Diencephalon (tissue), 1 donor: ENCODE data around the gene JPH2. TPM values are rescaled to one million over a fixed set of nuclear protein-coding genes. Genes with fewer than 3 reads are reported as not detected.

Experiments used
- total RNA-seq: library from RNA; depleted of rRNA; stranded (reverse); fragments of >200 nt; gene quantifications from one replicate; pipeline ENCODE4 v1.2.3, GENCODE V29; 2014

Gene JPH2
- total RNA-seq, result 0.46 TPM

DNA sequence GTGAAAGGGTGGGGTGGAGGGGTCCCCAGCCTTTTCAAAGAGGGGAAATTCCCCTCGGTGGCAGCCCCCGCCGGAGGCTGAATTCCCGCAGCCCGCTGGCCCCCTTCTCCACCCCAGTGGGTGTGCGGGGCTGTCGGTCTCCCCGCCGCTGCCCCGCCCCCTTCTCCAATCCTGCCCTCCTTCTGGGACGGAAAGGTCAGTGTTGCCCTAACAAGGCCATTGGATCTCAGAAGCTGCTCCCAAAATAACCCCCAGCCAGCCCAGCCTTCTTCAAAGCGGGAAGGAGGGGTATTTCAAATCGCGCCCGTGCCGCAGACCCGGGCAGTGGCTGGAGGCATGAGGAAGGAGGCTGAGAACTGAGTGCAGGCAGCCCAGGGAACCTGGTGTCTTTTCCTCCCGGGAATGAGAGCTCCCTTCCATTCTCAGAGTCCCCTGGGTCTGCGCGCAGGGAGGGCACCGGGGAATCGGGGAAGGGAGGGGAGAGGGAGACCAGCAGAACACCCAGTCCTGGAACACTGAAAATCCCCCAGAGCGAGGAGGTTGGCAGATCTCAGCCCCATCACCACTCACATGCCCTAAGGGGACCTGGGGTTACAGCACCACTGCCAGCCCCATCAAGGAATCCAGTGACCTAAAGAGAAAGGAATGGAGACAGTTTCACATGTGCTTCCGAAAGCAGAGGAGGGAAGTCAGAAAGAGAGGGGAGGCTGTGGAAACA lies at the start of gene JPH2:
Gene JPH2, minus strand, starts transcription at position 135 of the 718 bp plus-strand sequence. CDS start 483 bp downstream, outside the sequence.

DNA sequence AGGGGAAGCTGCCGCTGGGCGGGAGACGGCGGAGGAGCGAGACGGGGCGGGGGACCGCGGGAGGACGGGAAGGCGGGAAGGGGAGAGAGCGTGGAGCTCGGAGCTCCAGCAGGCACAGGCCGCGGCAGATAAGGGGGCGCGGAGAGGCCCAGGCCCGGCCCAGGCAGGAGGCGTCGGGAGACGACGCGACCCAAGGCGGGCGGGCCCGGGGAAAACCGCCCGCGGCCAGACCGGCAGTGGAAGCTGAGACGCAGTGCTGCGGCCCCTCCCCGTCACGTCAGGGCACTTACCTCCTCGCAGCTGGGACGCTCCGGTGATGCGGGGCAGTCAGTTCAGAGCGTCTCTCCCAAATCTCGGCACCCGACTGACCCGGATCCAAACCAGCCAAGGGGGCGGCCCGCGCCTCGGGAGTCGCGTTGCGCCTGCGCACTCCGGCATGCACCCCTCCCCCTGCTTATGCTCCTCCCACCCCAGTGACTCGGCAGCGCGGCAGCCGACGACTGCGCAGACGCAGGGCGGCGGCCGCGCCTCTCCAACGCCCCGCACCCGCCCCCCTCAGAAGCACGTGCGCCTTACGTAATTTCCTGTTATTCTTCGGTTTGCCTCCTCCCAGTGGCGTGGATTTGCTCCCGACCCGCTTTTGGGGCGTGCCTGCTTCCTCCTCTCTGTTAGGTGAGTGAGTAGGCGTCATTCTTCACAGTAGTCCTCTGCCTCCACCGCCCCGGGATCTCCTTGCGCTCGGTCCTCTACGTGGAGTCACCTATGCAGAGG lies 23.6 kb upstream of the JPH2 start, which contains the start of gene OSER1:
Gene OSER1, minus strand, starts transcription at position 366 of the 771 bp plus-strand sequence. CDS start 3,814 bp downstream, outside the sequence.

Other genes with a start within 250 kb of the JPH2 start
- gene OSER1, start 23.6 kb upstream of the JPH2 start, total RNA-seq, result 36.0 TPM
- 91.3 TPM for gene GDAP1L1, start 60.1 kb upstream of the JPH2 start, total RNA-seq
- gene FITM2, start 124.0 kb upstream of the JPH2 start, total RNA-seq, result 15.5 TPM
- not detected for gene R3HDML, start 149.9 kb upstream of the JPH2 start, total RNA-seq
- not detected for gene HNF4A, start 168.5 kb upstream of the JPH2 start, total RNA-seq